ENCODE results near the gene TFAP2D.

- TF ChIP-seq POLR2A (IDR thresholded peaks at IDR 0.05) (no peak), CTCF (IDR thresholded peaks at IDR 0.05) (no peak)
These were observed 104.3 kb downstream of the TFAP2D start for GRCh38 chr6:50817646-50817950.
